Stomach (tissue), 9 donors: Measurements from ENCODE around the gene PTPRE. TPM values are rescaled to one million over a fixed set of nuclear protein-coding genes. Genes with fewer than 3 reads are reported as not detected.

ENCODE experiments used
- DNase-seq, 2 donors: peaks; one replicate each; pipeline versions ENCODE4 v3.0.0 to v3.0.0-alpha.2; 2013 to 2019
- H3K27ac ChIP-seq, 5 donors: fragments of 200-600 bp in 4 of 5; sonication (generic) in 4 of 5; one replicate each; pipeline ENCODE4 v1.5.1; 2013 to 2019; ENCODE audit warnings: mild to moderate bottlenecking in 1 of 5, moderate library complexity in 1 of 5
- H3K27me3 ChIP-seq, 3 donors: fragments of 200-600 bp; sonication (generic); one replicate each; pipeline ENCODE4 v1.5.1; 2017 to 2019; ENCODE audit warnings: mixed run types in 1 of 3
- H3K36me3 ChIP-seq, 4 donors: fragments of 200-600 bp; sonication (generic); 1 replicate in 3 of 4; 2 replicates in 1 of 4; pipeline ENCODE4 v1.5.1; 2016 to 2019
- H3K4me1 ChIP-seq, 4 donors: fragments of 200-600 bp; sonication (generic); one replicate each; pipeline ENCODE4 v1.5.1; 2016 to 2019
- H3K4me3 ChIP-seq, 4 donors: fragments of 200-600 bp; sonication (generic) in 3 of 4; one replicate each; pipeline ENCODE4 v1.5.1; 2016 to 2019; ENCODE audit warnings: mild to moderate bottlenecking in 1 of 4
- H3K9me3 ChIP-seq, 4 donors: fragments of 200-600 bp; sonication (generic); one replicate each; pipeline ENCODE4 v1.5.1; 2016 to 2019
- CTCF ChIP-seq, 7 experiments: fragments of 450-650 bp in 4 of 7; fragments of 200-600 bp in 3 of 7; sonication (generic) in 3 of 7; IDR thresholded peaks; one replicate each; pipeline ENCODE4 v1.5.1; 2016 to 2019; ENCODE audit warnings: antibody characterized with exemption in 7 of 7, control low read depth in 2 of 7, mild to moderate bottlenecking in 1 of 7
- EP300 ChIP-seq: sonication (generic); formaldehyde crosslinking; IDR thresholded peaks from one replicate; pipeline ENCODE4 v1.6.1; 2017; ENCODE audit warnings: antibody characterized with exemption
- POLR2A ChIP-seq, 4 donors: fragments of 450-650 bp; IDR thresholded peaks; one replicate each; pipeline ENCODE4 v1.6.1; 2016; ENCODE audit warnings: antibody characterized with exemption in 4 of 4, control low read depth in 2 of 4, mild to moderate bottlenecking in 1 of 4, moderate library complexity in 1 of 4
- POLR2AphosphoS5 ChIP-seq, 3 donors: sonication (generic); formaldehyde crosslinking; IDR thresholded peaks; one replicate each; pipeline ENCODE4 v1.6.1; 2016; ENCODE audit warnings: antibody characterized with exemption in 3 of 3
- WGBS, 5 donors: extraction: QIAGEN DNeasy Blood & Tissue Kit in 3 of 5; methylation state at CpG; one replicate each; pipeline versions ENCODE4 v1.1.5 to v1.1.7; 2013 to 2018; 5-methylcytosine and 5-hydroxymethylcytosine counted together
- intact Hi-C: fragments of 100-400 bp; cut with DNase I; formaldehyde crosslinking; loops from one replicate; pipeline ENCODE4 v1.15.1; 2023; ENCODE audit warnings: low total_unique reads
- polyA plus RNA-seq, 3 donors: library from polyadenylated mRNA; stranded (reverse); fragments of 200-250 nt; gene quantifications; one replicate each; pipeline ENCODE4 v1.2.3, GENCODE V29; 2013
- total RNA-seq, 5 donors: library from RNA; depleted of rRNA; stranded (reverse); fragments of >200 nt; gene quantifications; one replicate each; pipeline versions ENCODE4 v1.1.0 to v1.2.3, GENCODE V29; 2014 to 2016
- donor health status: healthy with polysubstance abuse.
- donor health status: Bipolar disorder and iron deficiency.
- donor health status: healthy.

The PTPRE gene
- total and polyA plus RNA-seq, 8 donors = 4.0 to 26.4 (median 8.9) TPM

GRCh38 chr10:127904311-127905000 is 2.4 kb upstream of the PTPRE start:
- H3K27me3 ChIP-seq = peaks cover 0 to 19% (median 0%) of the 10 kb centered on the region in 3 donors
- no peak overlapping the region for H3K27ac ChIP-seq
- TF ChIP-seq EP300 (no peak), POLR2A (IDR thresholded peaks at IDR 0.05) (no peak), CTCF (IDR thresholded peaks at IDR 0.05) (no peak), POLR2AphosphoS5 (IDR thresholded peaks at IDR 0.05) (no peak)
- DNase-seq = no peak
- H3K4me3 ChIP-seq = no peak overlapping the region
- intact Hi-C loops = no loop called here
- no peaks in the 10 kb centered on the region for H3K36me3 ChIP-seq
- 86 to 92% (median 88%) methylated on average over 5 of the region's 5 CpGs for WGBS, 5 donors
- peaks cover 8 to 35% (median 25%) of the 10 kb centered on the region in 4 donors for H3K4me1 ChIP-seq
- no peaks in the 10 kb centered on the region for H3K9me3 ChIP-seq

GRCh38 chr10:127905001-127905847 is 1.7 kb upstream of the PTPRE start:
- intact Hi-C loops = loop anchor here (5.0 kb wide), 1 partner anchor 102 kb away; no protein-coding TSS in a partner anchor
- peaks cover 8 to 40% (median 25%) of the 10 kb centered on the region in 4 donors for H3K4me1 ChIP-seq
- TF ChIP-seq POLR2AphosphoS5 (IDR thresholded peaks at IDR 0.05) = no peak
- TF ChIP-seq EP300 = no peak
- no peak for TF ChIP-seq CTCF (IDR thresholded peaks at IDR 0.05)
- TF ChIP-seq POLR2A (IDR thresholded peaks at IDR 0.05) = no peak

GRCh38 chr10:127905848-127906261 is 1.0 kb upstream of the PTPRE start:
- no peak for TF ChIP-seq CTCF (IDR thresholded peaks at IDR 0.05)
- no peak for TF ChIP-seq POLR2A (IDR thresholded peaks at IDR 0.05)
- no peak for TF ChIP-seq POLR2AphosphoS5 (IDR thresholded peaks at IDR 0.05)
- no peak for TF ChIP-seq EP300
- H3K27ac ChIP-seq = peak overlapping the region in 2 of 5 donors; percentile 80 to 89
- DNase-seq = no peak
- WGBS, 5 donors = 80 to 86% (median 84%) methylated on average over 10 of the region's 10 CpGs
- no peaks in the 10 kb centered on the region for H3K9me3 ChIP-seq
- H3K36me3 ChIP-seq = no peaks in the 10 kb centered on the region
- no peak overlapping the region for H3K4me3 ChIP-seq
- H3K4me1 ChIP-seq = peaks cover 15 to 40% (median 28%) of the 10 kb centered on the region in 4 donors
- intact Hi-C loops = loop anchor here (5.0 kb wide), 1 partner anchor 101 kb away; no protein-coding TSS in a partner anchor
- H3K27me3 ChIP-seq = peaks cover 0 to 19% (median 0%) of the 10 kb centered on the region in 3 donors

More at GRCh38 chr10:127905001-127905847, 1.7 kb upstream of the PTPRE start:
- Histone ChIP-seq H3K27me3 (peaks cover 0 to 19% (median 0%) of the 10 kb centered on the region in 3 donors), H3K27ac (no peak overlapping the region), H3K9me3 (no peaks in the 10 kb centered on the region), H3K36me3 (no peaks in the 10 kb centered on the region), H3K4me3 (no peak overlapping the region)
- 71 to 80% (median 76%) methylated on average over 14 of the region's 14 CpGs for WGBS, 5 donors
- peak in 1 of 2 donors; percentile 63 for DNase-seq

- intact Hi-C loops = loop anchor here (5.0 kb wide), 1 partner anchor 100 kb away; no protein-coding TSS in a partner anchor
- 0 to 3% (median 3%) methylated on average over 11 to 65 of the region's 65 CpGs for WGBS, 5 donors
- H3K4me3 ChIP-seq = peak overlapping the region; percentile 68 to 83 (median 75)
Measured at GRCh38 chr10:127907411-127908105, 655 bp downstream of the PTPRE start.

More at GRCh38 chr10:127907411-127908105, 655 bp downstream of the PTPRE start:
- Histone ChIP-seq H3K27me3 (peaks cover 0 to 19% (median 0%) of the 10 kb centered on the region in 3 donors), H3K4me1 (peaks cover 15 to 47% (median 31%) of the 10 kb centered on the region in 4 donors), H3K9me3 (no peaks in the 10 kb centered on the region), H3K36me3 (no peaks in the 10 kb centered on the region), H3K27ac (peak overlapping the region; percentile 80 to 89 (median 81))
- TF ChIP-seq POLR2A (IDR thresholded peaks at IDR 0.05) (no peak), CTCF (IDR thresholded peaks at IDR 0.05) (no peak), EP300 (no peak), POLR2AphosphoS5 (IDR thresholded peaks at IDR 0.05) (no peak)
- DNase-seq = peak; percentile 47 to 57
